GM12872 (cell line): ENCODE data around the gene KMT2A.

Experiments used
- TF ChIP-seq, protein P1 (sequence below): IDR thresholded peaks from 3 replicates; pipeline ENCODE4 v1.5.1; 2011; ENCODE audit warnings: low read depth, mild to moderate bottlenecking, low read length, moderate library complexity; ENCODE audit not compliant: insufficient read depth

The KMT2A gene

DNA sequence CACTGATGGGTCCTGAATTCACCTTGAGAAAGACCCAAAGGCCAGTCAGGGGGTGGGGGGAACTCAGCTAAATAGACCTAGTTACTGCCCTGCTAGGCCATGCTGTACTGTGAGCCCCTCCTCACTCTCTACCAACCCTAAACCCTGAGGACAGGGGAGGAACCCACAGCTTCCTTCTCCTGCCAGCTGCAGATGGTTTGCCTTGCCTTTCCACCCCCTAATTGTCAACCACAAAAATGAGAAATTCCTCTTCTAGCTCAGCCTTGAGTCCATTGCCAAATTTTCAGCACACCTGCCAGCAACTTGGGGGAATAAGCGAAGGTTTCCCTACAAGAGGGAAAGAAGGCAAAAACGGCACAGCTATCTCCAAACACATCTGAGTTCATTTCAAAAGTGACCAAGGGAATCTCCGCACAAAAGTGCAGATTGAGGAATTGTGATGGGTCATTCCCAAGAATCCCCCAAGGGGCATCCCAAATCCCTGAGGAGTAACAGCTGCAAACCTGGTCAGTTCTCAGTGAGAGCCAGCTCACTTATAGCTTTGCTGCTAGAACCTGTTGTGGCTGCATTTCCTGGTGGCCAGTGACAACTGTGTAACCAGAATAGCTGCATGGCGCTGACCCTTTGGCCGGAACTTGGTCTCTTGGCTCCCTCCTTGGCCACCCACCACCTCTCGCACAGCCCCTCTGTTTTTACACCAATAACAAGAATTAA, 88.6 kb downstream of the KMT2A start:
- TF ChIP-seq, protein P1, sequence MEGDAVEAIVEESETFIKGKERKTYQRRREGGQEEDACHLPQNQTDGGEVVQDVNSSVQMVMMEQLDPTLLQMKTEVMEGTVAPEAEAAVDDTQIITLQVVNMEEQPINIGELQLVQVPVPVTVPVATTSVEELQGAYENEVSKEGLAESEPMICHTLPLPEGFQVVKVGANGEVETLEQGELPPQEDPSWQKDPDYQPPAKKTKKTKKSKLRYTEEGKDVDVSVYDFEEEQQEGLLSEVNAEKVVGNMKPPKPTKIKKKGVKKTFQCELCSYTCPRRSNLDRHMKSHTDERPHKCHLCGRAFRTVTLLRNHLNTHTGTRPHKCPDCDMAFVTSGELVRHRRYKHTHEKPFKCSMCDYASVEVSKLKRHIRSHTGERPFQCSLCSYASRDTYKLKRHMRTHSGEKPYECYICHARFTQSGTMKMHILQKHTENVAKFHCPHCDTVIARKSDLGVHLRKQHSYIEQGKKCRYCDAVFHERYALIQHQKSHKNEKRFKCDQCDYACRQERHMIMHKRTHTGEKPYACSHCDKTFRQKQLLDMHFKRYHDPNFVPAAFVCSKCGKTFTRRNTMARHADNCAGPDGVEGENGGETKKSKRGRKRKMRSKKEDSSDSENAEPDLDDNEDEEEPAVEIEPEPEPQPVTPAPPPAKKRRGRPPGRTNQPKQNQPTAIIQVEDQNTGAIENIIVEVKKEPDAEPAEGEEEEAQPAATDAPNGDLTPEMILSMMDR, result no peak

GRCh38 chr11:118526688-118527087, 90.4 kb downstream of the KMT2A start:
- TF ChIP-seq, protein P1, result no peak

- TF ChIP-seq, protein P1, result no peak
These were observed 90.8 kb downstream of the KMT2A start, which contains the start of gene TTC36 for GRCh38 chr11:118527109-118527508. TTC36 (plus strand) TSS chr11:118527474; CDS start chr11:118527495, 21 bp downstream.

DNA sequence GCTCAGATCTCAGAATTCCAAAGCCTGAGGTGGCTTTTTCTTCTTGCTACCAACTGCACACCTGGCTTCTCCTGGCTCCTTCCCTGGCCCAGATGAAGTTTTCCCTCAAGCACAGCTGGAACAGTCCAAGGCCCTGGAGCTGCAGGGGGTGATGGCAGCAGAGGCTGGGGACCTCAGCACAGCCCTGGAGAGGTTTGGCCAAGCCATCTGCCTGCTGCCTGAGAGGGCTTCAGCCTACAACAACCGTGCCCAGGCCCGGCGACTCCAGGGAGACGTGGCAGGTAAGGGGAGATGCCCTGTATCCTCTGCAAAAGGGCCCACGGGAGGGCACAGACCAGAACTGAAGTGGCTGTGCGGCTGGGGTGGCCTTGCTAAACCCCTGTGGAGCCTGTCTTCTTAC, 92.2 kb downstream of the KMT2A start:
- TF ChIP-seq, protein P1, result no peak

DNA sequence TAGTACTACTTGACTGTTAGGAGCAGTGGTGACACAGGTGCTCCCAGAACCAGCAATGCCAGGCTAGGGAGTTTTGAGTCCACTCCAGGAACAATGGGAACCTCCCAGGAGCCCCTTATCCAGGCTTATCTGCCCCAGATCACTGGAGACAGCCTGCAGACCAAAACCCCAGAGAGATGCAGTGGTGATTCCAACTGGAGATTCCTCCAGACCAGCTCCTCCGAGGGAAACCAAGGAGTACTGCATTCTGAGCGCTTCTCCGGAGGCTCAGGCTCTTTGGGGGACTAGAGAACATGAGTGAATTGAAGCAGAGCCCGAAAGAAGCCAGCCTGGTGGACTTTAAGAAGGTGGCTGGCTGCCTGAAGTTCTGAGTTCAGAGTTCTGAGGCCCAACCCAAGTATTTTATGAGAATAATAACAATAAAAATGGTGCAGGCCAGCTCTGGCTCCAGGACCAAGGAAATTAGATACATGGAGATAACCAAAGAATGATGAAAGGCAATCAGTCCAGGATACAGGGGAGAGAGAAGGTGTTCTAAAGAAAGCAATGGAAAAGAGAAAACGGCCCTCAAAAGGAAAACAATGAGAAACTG, 93.4 kb downstream of the KMT2A start:
- TF ChIP-seq, protein P1, result no peak

DNA sequence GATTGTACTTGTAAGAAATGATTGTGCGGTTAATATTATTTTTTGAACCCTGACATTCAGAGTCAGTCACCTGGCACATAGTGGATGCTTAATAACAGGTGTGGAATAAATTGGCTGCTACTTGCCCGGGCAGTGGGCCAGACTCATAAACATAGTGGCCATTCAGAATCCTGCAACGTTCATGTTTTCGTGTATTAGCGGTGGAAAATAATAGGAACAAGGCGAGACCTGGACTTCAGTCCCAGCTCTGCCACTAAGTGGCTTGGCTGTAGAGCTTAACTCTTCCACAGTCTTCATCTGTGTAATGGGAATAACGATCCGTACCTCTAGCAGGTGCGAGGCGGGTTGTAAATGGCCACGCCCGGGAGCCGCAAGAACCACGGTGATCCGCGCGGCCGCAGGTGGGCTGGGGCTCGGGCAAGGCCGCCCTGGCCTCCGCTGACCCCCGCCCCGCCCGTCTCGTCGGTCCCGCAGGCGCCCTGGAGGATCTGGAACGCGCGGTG, 93.9 kb downstream of the KMT2A start:
- TF ChIP-seq, protein P1, result no peak

GRCh38 chr11:118530683-118531596, 94.6 kb downstream of the KMT2A start, which contains the start of gene TMEM25:
TMEM25 (plus strand) TSS chr11:118531192; CDS start chr11:118531802, 610 bp downstream.
- TF ChIP-seq, protein P1, result no peak
